UCSD-AML1 (cell line): ENCODE results near the gene DEPDC5.

Experiments used
- DNase-seq: peaks from one replicate; lab custom pipeline; 2025; ENCODE audit not compliant: unreplicated experiment; lab: John Stamatoyannopoulos, UW

Gene DEPDC5

DNA sequence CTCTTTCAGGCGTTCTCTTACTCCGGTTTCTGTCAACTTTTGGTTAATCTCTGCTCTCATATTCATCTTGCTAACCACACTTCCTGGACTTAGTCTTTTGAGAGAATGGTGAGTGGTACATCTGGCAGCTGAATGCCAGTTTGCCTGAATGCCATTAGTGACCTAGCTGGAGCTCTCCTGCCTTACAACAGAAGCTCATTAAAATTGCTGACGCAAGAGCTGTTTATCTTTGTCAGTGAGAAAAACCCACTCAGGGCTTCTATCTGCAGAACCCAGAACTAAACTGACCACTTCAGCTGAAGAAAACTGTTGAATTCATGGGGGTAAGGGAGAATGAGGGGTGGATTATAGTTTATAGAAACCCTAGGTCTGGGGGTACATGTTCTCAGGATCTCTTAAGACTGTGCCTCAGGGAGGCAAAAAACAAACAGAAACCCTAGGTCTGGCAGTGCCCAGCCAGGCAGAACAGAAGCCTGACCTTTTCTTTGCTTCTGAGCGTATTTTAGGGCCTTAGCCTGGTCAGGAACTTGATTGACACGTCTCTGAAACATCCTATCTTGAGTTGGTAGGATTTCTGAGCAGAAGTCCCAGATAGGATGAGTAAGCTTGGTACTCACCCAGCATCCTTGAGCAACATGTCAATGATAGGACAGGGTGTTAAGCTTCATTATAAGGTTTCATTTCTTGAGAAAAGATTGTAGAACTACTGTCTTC is 137.7 kb downstream of the DEPDC5 start:
- DNase-seq = no peak

DNA sequence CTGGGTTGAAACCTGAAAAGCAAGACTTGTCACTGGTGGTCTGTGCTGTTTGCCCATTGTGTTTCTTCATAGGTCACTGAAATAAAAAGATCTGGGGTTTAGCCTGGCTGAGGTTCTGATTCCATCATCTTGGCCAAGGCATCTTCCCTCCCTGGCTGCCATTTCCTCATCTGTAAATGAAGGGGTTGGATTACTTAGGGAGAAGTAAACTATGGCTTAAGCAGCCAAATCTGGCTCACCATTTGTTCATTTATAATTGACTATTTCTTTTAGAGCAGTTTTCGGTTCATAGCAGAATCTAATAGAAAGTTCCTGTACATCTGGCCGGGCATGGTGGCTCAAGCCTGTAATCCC is 138.2 kb downstream of the DEPDC5 start:
- no peak for DNase-seq

DNA sequence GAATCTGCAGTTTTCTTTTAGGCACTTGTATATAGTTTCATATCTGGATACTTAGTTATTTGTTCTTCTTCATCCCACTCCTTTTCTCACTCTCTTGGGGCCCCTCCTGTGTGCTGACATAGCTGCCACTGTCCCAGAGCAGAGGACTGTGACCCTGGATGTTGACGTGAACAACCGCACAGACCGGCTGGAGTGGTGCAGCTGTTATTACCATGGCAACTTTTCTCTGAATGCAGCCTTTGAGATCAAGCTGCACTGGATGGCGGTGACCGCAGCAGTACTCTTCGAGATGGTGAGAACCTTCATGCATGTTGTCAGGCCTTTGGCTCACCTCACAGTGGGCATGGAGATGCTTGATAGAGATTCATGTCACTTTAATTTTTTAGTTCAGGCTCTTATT is 139.6 kb downstream of the DEPDC5 start:
- no peak for DNase-seq

DNA sequence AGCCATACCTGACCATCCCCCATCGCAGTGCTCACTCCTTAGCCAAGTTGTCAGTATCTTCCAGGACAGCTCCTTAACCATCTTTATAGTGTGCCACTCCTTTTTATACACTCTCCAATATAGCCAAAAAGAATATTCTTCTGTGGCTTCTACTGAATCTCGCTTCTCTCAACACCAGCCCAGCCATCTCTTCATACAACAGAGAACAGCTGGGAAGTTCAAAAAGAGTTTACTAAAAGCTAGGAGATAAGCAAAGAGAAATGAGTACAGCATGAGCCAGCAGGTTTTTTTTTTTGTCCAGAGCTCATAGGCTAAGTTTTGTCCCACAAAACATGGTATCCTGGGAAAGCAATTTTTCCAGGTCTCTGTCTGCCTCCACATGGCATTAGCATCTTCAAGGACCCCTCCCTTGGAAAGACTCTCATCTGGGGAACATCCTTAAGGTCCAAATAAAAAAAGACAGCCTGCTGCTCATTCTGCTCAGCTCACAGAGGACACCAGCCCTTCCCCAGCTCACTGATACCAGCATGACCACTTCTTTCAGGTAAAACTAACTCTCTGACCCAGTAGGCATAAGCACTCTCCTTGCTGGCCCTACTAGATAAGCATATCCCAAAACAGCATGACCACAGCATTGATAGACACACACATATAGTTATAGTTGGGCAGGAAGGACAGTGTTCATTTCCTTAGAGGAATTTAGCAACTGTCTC is 141.7 kb downstream of the DEPDC5 start:
- no peak for DNase-seq

DNA sequence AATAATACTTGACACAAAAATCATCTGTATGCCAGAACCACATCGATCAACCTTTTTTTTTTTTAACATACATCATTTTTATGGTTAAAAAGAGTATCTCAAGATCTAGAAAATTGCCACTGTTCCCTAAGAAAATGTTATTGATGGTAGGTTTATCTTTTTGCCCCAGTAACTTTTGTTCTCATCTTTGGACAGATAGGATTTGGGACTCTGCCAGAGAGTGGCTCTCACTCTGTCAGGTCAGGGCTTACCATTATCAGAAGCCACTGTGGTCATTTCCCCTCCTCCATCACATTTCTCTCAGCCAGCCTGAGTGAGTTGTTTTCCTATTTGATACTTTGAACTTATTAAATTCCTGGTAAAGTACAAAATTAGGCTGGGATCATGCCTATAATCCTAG is 142.7 kb downstream of the DEPDC5 start:
- no peak for DNase-seq

DNA sequence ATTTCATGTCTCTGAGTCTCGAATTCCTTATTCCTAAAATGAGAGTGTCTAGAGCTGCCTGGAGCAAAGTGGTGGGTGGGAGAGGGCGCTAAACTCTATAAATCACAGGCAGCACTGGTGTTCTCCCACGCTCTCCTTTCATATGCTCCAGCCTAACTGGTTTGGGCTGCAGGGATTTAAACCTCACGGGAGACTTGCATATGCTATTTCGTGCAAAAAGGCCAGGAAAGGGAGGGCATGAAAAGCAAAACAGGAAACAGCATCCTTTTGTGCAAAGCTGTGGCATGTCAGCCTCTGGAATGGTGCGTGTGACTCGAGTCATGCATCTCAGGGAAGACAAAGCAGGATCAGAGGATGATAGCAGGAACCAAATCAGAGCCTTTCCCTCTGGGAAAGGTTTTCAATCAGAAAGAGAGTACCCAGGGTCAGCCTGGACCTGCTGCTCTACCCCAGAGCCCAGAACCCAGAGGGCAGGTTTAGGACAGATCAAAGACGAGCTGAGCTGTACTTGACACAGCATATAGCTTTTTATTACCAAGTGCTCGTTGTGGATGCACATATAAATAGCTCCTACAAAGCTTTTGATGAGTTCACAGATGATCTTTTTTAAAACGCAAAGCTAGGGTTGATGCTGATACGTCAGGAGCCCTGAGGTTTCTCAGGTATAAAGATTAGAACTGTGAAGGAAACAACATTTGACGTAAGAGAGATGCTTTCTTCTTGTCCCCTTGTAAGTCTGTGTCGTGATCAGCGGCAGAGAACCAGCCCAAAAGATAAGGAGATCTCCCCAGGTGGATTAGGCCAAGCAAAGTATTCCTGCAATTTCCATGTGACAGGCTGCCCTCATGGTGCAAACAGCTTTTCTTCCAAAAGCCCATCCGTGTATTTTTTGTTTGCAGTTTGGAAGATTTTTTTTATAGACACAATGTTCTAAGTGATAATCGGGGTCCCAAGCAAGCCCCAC is 144.3 kb downstream of the DEPDC5 start:
- no peak for DNase-seq

DNA sequence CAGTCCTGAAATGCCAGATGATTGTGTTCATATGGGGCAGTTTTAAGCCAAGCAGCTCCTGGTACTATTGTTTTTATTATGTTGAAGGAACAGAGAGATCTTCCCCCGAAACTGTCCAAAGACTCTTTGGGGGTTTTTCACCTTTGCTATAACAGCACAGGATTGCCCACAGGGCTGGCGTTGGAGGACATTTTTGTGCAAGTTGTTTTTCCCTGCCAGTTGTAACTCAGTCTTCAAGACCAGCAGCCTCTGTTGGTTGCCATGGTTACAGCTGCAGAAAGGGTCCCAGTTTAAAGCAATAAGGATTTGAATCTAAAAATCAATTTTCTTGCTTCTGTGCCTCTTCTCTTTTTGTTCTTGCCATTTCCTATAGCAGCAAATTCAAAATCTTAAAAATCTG is 145.1 kb downstream of the DEPDC5 start:
- DNase-seq = no peak

DNA sequence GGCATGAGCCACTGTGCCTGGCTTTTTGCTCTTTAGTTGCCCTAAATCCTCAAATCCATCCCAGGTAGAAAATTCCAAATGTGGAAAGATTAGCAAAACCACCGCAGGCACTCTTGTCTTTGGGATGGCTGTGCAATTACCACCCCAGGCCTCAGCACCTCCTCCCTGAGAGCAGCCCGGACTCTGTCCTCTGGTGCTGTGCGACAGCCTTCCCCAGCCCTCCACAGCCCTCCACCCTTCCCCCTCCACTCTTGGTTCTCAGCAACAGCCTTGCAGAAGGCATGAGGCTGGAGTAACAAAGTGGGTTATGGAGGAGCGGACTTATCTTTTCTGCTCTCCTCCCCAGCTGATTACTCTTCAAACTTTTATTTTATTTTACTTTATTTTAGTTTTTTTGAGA is 145.8 kb downstream of the DEPDC5 start:
- no peak for DNase-seq

DNA sequence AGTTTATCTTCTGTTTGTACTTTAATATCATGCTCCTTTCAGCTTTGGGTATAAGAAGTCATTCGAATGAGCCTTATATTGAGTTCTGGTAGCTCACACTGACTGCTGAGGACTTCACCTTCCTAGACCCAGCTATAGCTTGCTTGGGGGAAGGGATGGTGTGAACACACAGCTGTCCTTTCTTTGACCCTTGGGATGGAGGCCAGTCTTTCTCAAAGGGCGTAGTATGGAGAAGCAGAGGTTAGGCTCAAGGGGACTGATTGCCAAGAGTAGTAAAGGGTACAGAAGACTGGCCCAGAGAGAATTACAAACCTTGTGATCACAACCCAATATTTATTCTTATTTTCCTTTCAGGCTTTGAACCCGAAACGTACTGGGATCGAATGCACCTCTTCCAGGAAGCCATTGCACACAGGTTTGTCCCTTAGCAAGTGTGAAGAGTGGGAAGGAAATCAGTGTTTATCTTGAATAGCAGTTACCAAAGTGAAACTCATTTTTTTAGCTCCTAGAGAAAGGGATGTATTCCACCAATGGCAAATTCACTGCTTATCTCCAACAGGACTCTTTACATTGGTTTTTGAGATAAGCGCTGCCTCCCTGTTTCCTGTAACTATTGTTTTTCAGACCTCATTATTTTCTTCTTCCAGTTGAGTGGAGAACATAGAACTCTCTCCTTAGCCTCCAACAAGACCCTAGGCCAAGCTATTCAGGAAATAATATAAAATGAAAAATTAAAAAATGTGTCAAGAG is 147.7 kb downstream of the DEPDC5 start:
- no peak for DNase-seq

DNA sequence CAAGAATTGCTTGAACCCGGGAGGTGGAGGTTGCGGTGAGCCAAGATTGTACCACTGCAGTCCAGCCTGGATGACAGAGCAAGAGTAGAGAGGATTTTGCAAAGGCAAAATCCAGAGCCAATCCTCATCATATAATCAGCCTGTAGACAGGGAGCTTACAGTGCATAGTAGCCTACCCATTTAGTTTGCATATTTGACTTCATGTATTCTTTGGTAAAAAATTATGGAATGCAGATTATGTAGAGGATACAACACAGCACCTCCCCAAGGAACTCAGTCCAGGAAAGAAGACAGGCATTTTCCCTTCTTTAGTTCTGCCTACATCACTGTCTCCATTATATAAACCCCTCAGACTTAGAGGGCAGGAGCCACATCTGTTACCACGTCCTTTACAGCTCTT is 150.8 kb downstream of the DEPDC5 start:
- no peak for DNase-seq

DNA sequence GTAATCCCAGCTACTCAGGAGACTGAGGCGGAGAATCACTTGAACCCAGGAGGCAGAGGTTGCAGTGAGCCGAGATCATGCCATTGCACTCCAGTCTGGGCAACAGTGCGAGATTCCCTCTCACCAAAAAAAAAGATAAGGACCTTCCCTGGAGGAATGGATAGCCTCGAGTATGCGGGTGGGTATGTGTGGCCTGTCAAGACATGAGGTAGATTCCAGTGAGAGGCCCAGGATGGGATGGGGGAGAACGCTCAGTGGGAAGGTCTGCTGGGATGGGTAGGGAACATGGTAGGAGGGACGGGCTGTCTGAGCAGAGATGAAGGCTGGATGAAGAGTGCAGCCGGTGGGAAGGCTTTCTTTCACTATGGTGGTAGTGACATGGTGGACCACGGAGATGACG is 151.5 kb downstream of the DEPDC5 start:
- no peak for DNase-seq

DNA sequence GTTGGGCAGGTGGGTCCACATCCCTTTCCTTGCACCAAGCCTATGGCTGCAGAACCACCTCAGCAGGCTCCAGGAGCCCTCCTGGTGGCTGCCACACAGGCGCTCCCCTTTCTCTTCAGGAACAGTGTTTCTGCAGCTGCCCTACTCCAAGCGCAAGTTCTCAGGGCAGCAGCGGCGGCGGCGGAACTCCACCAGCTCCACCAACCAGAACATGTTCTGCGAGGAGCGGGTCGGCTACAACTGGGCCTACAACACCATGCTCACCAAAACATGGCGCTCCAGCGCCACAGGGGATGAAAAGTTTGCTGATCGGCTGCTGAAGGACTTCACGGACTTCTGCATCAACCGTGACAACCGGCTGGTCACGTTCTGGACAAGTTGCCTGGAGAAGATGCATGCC is 152.3 kb downstream of the DEPDC5 start:
- no peak for DNase-seq

DNA sequence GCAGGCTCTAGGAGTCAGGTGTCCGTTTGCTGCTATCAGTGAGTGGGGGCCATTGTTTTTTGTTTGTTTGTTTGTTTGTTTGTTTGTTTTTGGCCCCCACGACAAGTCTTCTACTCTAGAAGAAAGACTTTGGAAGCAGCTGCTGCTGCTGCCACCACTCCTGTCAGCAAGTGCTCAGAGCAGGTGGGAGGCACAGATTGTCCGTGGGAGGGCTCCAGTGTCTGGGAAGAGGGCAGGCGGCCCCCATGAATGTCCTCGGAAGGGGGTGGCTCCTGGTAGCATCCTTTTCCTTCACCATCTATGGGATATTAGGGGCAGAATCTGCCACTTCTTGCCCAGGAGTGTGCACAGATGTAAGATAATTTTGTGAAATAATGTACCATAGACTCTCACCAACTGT is 152.8 kb downstream of the DEPDC5 start:
- no peak for DNase-seq

DNA sequence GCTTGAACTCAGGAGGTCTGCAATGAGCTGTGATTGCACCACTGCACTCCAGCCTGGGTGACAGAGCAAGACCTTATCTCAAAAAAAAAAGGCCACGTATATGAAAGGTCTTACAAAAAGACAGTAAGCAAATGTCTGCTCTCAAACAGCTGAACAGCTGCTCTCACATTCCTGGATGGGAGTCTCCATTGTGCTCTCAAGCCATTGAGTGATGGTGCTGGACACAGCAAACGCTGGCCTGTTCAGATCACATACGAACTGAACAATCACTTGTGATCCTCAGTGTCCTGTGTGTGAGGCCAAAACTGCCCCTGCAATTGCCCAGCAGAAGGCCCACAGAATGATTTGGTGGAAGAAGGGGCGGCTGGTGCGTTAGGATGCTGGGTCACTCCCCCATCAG is 156.2 kb downstream of the DEPDC5 start:
- DNase-seq = no peak

DNA sequence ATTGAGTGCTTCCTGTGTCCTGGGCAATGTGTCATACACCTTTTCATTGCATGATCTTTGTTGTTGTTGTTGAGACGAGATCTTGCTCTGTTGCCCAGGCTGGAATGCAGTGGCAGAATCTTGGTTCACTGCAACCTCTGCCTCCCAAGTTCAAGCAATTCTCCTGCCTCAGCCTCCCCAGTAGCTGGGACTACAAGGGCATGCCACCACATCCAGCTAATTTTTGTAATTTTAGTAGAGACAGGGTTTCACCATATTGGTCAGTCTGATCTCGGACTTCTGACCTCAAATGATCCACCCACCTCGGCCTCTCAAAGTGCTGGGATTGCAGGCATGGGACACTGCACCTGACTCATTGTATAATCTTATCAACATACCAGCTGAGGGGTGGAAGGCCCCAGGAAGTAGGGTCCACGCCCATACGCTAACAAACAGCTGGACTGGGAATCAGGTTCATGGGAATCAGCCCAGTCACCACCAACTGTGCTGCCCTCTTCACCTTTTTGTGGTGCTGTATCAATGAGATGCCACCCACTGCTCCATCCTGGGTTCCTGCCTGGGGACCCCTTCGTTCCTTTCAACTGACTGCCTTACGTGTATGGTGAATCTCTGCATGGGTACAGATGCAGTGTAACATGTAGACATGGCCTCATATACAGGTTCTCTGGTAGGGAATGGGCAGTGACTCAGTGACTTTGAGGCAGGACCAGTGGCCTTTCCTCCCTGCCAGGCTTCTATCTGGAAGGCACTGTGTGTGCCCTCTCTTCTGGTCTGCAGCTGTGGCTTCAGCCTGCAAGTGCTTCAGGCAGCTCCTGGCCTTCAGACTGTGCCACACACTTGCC is 158.0 kb downstream of the DEPDC5 start:
- DNase-seq = no peak

DNA sequence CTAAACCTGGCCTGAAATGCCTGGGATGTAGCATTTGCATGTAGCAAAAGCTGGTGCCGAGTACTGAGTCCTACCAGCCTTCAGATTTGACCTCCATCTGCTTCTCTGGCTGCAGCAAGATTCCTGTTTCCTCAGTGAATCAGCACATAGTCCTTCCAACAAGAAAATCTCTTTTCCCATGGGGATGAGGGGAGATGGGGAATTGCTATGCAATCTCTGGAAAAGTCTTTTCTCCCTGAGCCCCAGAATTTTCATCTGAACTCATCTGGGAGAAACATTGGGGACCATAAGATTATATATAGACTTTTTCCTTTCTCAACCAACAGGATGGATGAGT is 158.6 kb downstream of the DEPDC5 start:
- DNase-seq = no peak

DNA sequence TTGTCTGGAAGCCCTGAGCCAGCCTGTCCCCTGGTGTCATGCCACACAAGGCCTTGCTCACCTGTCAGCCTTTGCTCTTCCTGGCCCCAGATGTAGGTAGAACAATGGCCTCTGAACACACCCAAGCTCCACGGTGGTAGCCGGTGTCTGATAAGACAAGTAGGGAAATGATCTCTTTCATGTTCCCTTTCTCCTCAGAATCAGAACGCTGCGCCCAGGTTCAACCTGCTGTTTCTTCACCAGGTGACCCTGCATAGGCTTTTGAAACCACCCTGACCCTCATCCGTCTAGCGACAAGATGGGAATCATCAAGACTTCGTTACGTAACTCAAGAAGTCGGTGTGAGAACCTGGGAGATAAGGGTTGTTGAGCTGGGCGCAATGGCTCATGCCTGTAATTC is 161.8 kb downstream of the DEPDC5 start:
- DNase-seq = no peak

DNA sequence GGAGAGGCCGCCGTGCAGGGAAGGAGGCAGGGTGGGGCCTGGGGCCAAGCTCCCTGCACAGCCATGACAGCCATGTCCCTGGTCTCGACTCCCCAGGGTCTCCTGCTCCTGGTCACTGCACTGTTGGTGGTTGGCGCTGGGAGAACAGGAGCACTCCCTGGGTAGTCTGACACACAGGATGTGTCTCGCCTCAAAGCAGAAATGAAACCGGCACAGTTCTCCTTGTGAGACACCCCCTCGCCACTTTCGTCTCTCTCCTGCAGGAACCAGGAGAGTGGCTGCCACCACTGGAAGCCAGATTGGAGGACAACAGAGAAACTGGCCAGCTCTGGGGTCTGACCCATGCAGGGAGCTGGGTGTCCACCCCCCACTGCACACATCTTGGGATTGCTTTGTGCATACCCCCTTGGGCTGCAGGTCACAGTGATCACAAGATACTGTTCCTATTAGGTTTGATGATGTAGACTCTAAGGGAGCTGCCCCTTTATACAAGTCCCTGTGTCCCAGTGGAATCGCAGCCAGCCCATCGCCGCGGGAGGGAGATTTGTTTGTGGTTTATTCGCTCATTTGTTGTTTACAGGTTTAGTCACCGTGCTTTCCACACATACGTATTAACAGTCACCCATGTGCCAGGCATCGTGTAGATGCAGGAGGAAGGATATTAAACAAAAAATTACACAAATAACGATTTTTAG is 163.6 kb downstream of the DEPDC5 start:
- DNase-seq = peak; percentile 41

DNA sequence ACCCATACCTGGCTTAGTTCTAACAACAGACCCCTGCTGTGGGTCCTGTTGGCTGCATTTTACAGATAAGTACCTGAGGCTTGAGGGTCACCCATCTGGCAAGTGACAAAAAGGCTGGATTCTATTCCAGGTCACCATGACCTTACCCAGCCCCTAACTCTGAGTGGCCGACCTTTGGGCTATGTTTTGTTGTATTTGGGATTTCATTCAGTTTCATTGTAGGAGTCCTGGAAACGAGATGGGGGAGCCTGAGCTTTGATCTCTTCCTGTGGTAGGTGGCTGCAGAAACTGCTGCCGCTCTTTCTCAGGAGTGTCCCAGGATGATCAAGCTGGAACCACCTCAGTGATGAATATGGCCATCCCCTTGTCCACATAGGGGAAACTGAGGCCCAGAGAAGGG is 165.9 kb downstream of the DEPDC5 start:
- DNase-seq = no peak

DNA sequence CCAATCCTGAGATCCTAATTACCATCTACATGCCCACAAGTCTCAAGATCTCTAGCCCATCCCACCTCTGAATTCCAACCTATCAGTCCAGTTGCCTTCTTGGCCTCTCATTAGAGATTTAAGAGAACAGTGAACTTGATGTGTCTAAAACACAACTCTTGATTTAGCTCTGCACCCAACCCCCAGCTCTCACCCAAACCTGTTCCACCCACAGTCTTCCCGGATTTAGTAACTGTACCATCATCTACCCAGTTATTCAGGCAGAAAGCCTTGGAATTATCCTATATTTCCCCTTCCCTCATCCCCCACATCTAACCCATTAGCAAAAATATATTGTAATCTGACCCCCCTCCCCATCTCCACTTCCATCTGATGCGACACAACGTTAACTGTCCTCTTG is 166.5 kb downstream of the DEPDC5 start:
- DNase-seq = no peak
